GM12878 (cell line): Measurements from ENCODE around the gene CCDC137. TPM values are rescaled to one million over a fixed set of nuclear protein-coding genes. Genes with fewer than 3 reads are reported as not detected.

Source experiments
- ATAC-seq: fragments of 200-7000 bp; cut with Tn5 transposase; 3 replicates; pipeline ENCODE4 v1.9.1; 2020; ENCODE audit warnings: mild to moderate bottlenecking, moderate library complexity
- BruUV-seq: library from RNA; stranded (reverse); fragments of 400-500 nt; replicated peaks from 2 replicates; lab custom pipeline; 2021; lab: Mats Ljungman, UMichigan
- CTCF ChIA-PET: fragments of 300-600 bp; sonication (Branson Sonifier 250); formaldehyde crosslinking; extraction: SDS; loops from one replicate; lab custom pipeline; 2021; ENCODE audit warnings: inconsistent platforms; lab: Yijun Ruan, JAX
- POLR2A ChIA-PET: fragments of 350-600 bp; formaldehyde crosslinking; extraction: SDS; loops from one replicate; lab custom pipeline; 2021; ENCODE audit warnings: inconsistent platforms; lab: Charles Lee
- RAD21 ChIA-PET: fragments of 300-600 bp; sonication (Branson Sonifier 250); formaldehyde crosslinking; loops from one replicate; lab custom pipeline; 2023; ENCODE audit warnings: antibody characterized with exemption; ENCODE audit not compliant: unreplicated experiment; lab: Charles Lee
- SMC1A ChIA-PET: fragments of 300-600 bp; sonication (Branson Sonifier 250); formaldehyde crosslinking; loops from one replicate; lab custom pipeline; 2023; ENCODE audit not compliant: unreplicated experiment, uncharacterized antibody; lab: Charles Lee
- DNase-seq: peaks from one replicate; pipeline ENCODE4 v3.0.0-alpha.2; 2011; ENCODE audit warnings: low read depth, low spot score
- FAIRE-seq: peaks from 3 replicates; lab custom pipeline; 2011; peaks lifted over from hg19 to GRCh38; lab: Jason Lieb, UNC
- H2AFZ ChIP-seq: 2 replicates; pipeline ENCODE4 v1.6.0; 2011; ENCODE audit warnings: low read depth, low read length, control low read depth; ENCODE audit not compliant: control insufficient read depth
- H3K27ac ChIP-seq: 2 replicates; pipeline ENCODE4 v1.5.1; 2011; ENCODE audit warnings: control low read depth; ENCODE audit not compliant: control insufficient read depth, insufficient read depth
- H3K27me3 ChIP-seq, 2 experiments: replicated peaks in 1 of 2; 2 replicates each; pipeline versions ENCODE4 v1.6.0 to v1.6.1; 2011; ENCODE audit warnings: low read length in 1 of 2; ENCODE audit not compliant: control insufficient read depth in 2 of 2, insufficient read depth in 2 of 2
- H3K36me3 ChIP-seq, 2 experiments: 2 replicates each; pipeline ENCODE4 v1.5.1; 2011; ENCODE audit warnings: low read length in 1 of 2; ENCODE audit not compliant: control insufficient read depth in 2 of 2, insufficient read depth in 2 of 2
- H3K4me1 ChIP-seq: 2 replicates; pipeline ENCODE4 v1.6.1; 2011; ENCODE audit warnings: mild to moderate bottlenecking, low read length, moderate library complexity, mixed read lengths; ENCODE audit not compliant: control insufficient read depth, insufficient read depth
- H3K4me2 ChIP-seq: 2 replicates; pipeline ENCODE4 v1.6.0; 2011; ENCODE audit warnings: control low read depth; ENCODE audit not compliant: control insufficient read depth, insufficient read depth
- H3K4me3 ChIP-seq: fragments of 200-600 bp; sonication (generic); 2 replicates; pipeline ENCODE4 v1.5.1; 2016
- H3K79me2 ChIP-seq: 2 replicates; pipeline ENCODE4 v1.6.0; 2011; ENCODE audit warnings: low read length; ENCODE audit not compliant: control insufficient read depth, insufficient read depth
- H3K9ac ChIP-seq: 2 replicates; pipeline ENCODE4 v1.8.0; 2011; ENCODE audit warnings: low read length, control low read depth, mixed read lengths; ENCODE audit not compliant: control insufficient read depth, insufficient read depth
- H3K9me3 ChIP-seq: replicated peaks from 3 replicates; pipeline ENCODE4 v1.5.1; 2011; ENCODE audit warnings: mild to moderate bottlenecking, low read length; ENCODE audit not compliant: control insufficient read depth, insufficient read depth
- H4K20me1 ChIP-seq: 2 replicates; pipeline ENCODE4 v1.6.0; 2011; ENCODE audit not compliant: control insufficient read depth, insufficient read depth
- CHD2 ChIP-seq: IDR thresholded peaks from 2 replicates; pipeline ENCODE4 v1.6.1; 2011; ENCODE audit warnings: low read depth, low read length, improper control_type of control experiment, borderline replicate concordance
- IRF4 ChIP-seq: IDR thresholded peaks from 2 replicates; pipeline ENCODE4 v1.6.1; 2011; ENCODE audit warnings: low read depth, low read length
- MYC ChIP-seq: IDR thresholded peaks from 2 replicates; pipeline ENCODE4 v1.6.1; 2011; ENCODE audit warnings: mild to moderate bottlenecking, low read length, moderate library complexity, inconsistent platforms; ENCODE audit not compliant: insufficient read depth, insufficient replicate concordance, insufficient read length, severe bottlenecking
- NFYB ChIP-seq: IDR thresholded peaks from 2 replicates; pipeline ENCODE4 v1.6.1; 2011; ENCODE audit warnings: low read depth, mild to moderate bottlenecking, low read length, improper control_type of control experiment, moderate library complexity; ENCODE audit not compliant: insufficient read depth
- POLR2A ChIP-seq: IDR thresholded peaks from 2 replicates; pipeline ENCODE4 v1.6.1; 2011; ENCODE audit warnings: low read depth, mild to moderate bottlenecking, low read length
- POLR2AphosphoS2 ChIP-seq: IDR thresholded peaks from 2 replicates; pipeline ENCODE4 v1.6.1; 2011; ENCODE audit warnings: low read depth, mild to moderate bottlenecking, low read length, improper control_type of control experiment, moderate library complexity
- WGBS: methylation state at CpG from one replicate; pipeline ENCODE4 v1.1.6; 2016; ENCODE audit warnings: low lambda C conversion rate; ENCODE audit not compliant: insufficient replicate concordance, insufficient coverage; ENCODE audit errors: missing lambda C conversion rate; 5-methylcytosine and 5-hydroxymethylcytosine counted together
- in situ Hi-C: fragments of 300-500 bp; cut with MboI; formaldehyde crosslinking; loops from 9 replicates; pipeline ENCODE4 v1.14.3; 2018; ENCODE audit warnings: mixed read lengths
- intact Hi-C: fragments of 100-400 bp; cut with micrococcal nuclease; formaldehyde crosslinking; loops from one replicate; pipeline ENCODE4 v1.14.2; 2022; ENCODE audit not compliant: unreplicated experiment
- polyA plus RNA-seq, 11 experiments: library from polyadenylated mRNA; depleted of rRNA in 4 of 11; unstranded in 6 of 11; stranded (reverse) in 5 of 11; fragments of >200 nt; fragmentation: Nextera tagmentation in 4 of 11; fragmentation: Illumina TruSeq in 1 of 11; extraction: Ambion mirVana in 4 of 11; extraction: Trizol in 1 of 11; gene quantifications; 1 replicate in 1 of 11; 2 replicates in 10 of 11; pipeline versions ENCODE4 v1.2.1 to v1.2.3, GENCODE V29; 2011 to 2016; ENCODE audit warnings: inconsistent platforms in 2 of 11, missing spikeins in 2 of 11, low read depth in 1 of 11
- total RNA-seq, 4 experiments: library from RNA; depleted of rRNA in 3 of 4; stranded (reverse); fragments of >200 nt in 3 of 4; fragmentation: Illumina TruSeq in 1 of 4; extraction: Trizol in 1 of 4; gene quantifications; 2 replicates each; pipeline versions ENCODE4 v1.2.1 to v1.2.3, GENCODE V29; 2013 to 2021
- TF ChIP-seq, protein P1 (sequence below): fragments of 450-650 bp; IDR thresholded peaks from 2 replicates; pipeline ENCODE4 v1.6.1; 2017; ENCODE audit warnings: mild to moderate bottlenecking, moderate library complexity
- TF ChIP-seq, protein P2 (sequence below): fragments of 450-650 bp; formaldehyde crosslinking; IDR thresholded peaks from 2 replicates; pipeline ENCODE4 v1.5.0; 2022; ENCODE audit warnings: mild to moderate bottlenecking, missing genetic modification characterization
- TF ChIP-seq, protein P3 (sequence below): fragments of 150-350 bp; IDR thresholded peaks from 2 replicates; pipeline ENCODE4 v1.6.1; 2016; ENCODE audit warnings: low read depth, low read length

CCDC137 gene
- total and polyA plus RNA-seq, 10 of the 15 experiments (the other 5 are each of a cell fraction or from before 2014, with no cell fraction given) = 2.2 to 45.4 (median 22.1) TPM

DNA sequence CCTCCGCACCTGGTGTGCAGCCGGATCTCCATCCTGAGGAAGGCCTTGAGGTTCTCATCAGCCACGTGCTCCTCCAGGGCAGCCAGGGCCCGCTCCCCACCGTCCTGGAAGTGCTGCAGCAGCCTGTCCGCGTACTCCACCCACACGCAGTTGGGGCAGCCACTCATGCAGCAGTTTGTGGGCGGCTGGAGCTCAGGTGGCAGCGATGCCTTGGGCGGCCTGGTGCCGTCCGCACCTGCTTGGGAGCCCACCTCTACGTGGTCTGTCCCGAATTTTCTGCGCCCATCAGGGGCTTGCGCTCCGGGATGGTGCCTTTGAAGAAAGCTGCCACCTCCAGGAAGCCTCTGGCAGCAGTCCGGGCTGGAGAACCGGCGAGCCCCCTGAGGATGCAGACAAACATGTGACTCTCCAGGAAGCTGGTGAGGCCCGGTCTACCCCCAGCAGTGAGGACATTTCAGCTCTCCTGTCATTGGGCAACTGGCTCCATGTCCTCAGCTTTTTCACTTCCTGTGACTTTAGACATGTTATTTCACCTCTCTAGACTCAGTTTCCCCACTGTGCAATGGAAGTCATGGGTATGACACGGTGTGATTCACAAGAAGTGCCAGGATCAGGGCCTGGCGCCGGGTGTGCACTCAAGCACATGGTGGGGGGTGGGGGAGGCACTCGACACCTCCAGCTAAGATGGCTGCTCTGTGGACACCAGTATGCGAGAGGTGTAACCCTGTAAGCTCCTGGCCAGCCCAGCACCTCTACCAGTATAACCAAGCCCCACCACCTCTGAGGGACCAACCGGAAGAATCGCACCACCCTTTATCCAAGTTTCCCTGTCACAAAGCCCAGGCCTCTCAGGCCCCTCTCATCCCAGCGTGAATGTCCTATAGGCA, 1.1 kb upstream of the CCDC137 start:
- peak overlapping the region; percentile 78 for H2AFZ ChIP-seq
- BruUV-seq = no TSS peak
- WGBS = 40% methylated on average over 30 of the region's 30 CpGs
- DNase-seq = no peak
- ATAC-seq = peak; percentile 80
- SMC1A ChIA-PET = no interaction called here
- no peaks in the 10 kb centered on the region for H4K20me1 ChIP-seq
- no peaks in the 10 kb centered on the region for H3K9me3 ChIP-seq
- peaks cover 33% of the 10 kb centered on the region for H3K79me2 ChIP-seq
- peak overlapping the region; percentile 97 for H3K27ac ChIP-seq
- H3K27me3 ChIP-seq = no peaks in the 10 kb centered on the region
- peak; percentile 88 for FAIRE-seq
- H3K9ac ChIP-seq = peak overlapping the region; percentile 99
- RAD21 ChIA-PET = interaction anchor here (0.5 to 0.9 kb wide), 3 partner anchors 18 to 64 kb away, joined by 3 to 6 read pairs (median 3); partner anchors contain the start of genes ARL16 and HGS
- POLR2A ChIA-PET = interaction anchor here (0.6 to 1.4 kb wide), 5 partner anchors 10 to 168 kb away, joined by 3 to 6 read pairs (median 5); partner anchors contain the start of genes ARL16, HGS and MCRIP1
- H3K36me3 ChIP-seq = peaks cover 2 to 4% of the 10 kb centered on the region in 2 experiments; a peak in 3 of 4 replicates
- H3K4me2 ChIP-seq = peak overlapping the region; percentile 98
- CTCF ChIA-PET = interaction anchor here (1.2 kb wide), 1 partner anchor 36 kb away, joined by 3 read pairs; no protein-coding TSS in a partner anchor
- in situ Hi-C loops = no loop called here
- H3K4me1 ChIP-seq = peaks cover 15% of the 10 kb centered on the region
- H3K4me3 ChIP-seq = peak overlapping the region; percentile 98
- intact Hi-C loops = loop anchor here (2.0 kb wide), 1 partner anchor 29 kb away; the partner anchor contains the start of genes NPLOC4 and TSPAN10
- TF ChIP-seq IRF4 (peak; percentile 25; the same call in 1 of the 2 replicates), MYC (peak; percentile 94), NFYB (peak; percentile 35; the same call in 1 of the 2 replicates), POLR2A (peak; percentile 21), POLR2AphosphoS2 (no peak), CHD2 (0 out of 2 replicates have a peak, but pooled peaks have one; percentile 36)
- TF ChIP-seq, protein P1, sequence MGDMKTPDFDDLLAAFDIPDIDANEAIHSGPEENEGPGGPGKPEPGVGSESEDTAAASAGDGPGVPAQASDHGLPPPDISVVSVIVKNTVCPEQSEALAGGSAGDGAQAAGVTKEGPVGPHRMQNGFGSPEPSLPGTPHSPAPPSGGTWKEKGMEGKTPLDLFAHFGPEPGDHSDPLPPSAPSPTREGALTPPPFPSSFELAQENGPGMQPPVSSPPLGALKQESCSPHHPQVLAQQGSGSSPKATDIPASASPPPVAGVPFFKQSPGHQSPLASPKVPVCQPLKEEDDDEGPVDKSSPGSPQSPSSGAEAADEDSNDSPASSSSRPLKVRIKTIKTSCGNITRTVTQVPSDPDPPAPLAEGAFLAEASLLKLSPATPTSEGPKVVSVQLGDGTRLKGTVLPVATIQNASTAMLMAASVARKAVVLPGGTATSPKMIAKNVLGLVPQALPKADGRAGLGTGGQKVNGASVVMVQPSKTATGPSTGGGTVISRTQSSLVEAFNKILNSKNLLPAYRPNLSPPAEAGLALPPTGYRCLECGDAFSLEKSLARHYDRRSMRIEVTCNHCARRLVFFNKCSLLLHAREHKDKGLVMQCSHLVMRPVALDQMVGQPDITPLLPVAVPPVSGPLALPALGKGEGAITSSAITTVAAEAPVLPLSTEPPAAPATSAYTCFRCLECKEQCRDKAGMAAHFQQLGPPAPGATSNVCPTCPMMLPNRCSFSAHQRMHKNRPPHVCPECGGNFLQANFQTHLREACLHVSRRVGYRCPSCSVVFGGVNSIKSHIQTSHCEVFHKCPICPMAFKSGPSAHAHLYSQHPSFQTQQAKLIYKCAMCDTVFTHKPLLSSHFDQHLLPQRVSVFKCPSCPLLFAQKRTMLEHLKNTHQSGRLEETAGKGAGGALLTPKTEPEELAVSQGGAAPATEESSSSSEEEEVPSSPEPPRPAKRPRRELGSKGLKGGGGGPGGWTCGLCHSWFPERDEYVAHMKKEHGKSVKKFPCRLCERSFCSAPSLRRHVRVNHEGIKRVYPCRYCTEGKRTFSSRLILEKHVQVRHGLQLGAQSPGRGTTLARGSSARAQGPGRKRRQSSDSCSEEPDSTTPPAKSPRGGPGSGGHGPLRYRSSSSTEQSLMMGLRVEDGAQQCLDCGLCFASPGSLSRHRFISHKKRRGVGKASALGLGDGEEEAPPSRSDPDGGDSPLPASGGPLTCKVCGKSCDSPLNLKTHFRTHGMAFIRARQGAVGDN = peak; percentile 94
- TF ChIP-seq, protein P2, sequence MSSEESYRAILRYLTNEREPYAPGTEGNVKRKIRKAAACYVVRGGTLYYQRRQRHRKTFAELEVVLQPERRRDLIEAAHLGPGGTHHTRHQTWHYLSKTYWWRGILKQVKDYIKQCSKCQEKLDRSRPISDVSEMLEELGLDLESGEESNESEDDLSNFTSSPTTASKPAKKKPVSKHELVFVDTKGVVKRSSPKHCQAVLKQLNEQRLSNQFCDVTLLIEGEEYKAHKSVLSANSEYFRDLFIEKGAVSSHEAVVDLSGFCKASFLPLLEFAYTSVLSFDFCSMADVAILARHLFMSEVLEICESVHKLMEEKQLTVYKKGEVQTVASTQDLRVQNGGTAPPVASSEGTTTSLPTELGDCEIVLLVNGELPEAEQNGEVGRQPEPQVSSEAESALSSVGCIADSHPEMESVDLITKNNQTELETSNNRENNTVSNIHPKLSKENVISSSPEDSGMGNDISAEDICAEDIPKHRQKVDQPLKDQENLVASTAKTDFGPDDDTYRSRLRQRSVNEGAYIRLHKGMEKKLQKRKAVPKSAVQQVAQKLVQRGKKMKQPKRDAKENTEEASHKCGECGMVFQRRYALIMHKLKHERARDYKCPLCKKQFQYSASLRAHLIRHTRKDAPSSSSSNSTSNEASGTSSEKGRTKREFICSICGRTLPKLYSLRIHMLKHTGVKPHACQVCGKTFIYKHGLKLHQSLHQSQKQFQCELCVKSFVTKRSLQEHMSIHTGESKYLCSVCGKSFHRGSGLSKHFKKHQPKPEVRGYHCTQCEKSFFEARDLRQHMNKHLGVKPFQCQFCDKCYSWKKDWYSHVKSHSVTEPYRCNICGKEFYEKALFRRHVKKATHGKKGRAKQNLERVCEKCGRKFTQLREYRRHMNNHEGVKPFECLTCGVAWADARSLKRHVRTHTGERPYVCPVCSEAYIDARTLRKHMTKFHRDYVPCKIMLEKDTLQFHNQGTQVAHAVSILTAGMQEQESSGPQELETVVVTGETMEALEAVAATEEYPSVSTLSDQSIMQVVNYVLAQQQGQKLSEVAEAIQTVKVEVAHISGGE (CRISPR knock-in tag) = 0 out of 2 replicates have a peak, but pooled peaks have one; percentile 18
- TF ChIP-seq, protein P3, sequence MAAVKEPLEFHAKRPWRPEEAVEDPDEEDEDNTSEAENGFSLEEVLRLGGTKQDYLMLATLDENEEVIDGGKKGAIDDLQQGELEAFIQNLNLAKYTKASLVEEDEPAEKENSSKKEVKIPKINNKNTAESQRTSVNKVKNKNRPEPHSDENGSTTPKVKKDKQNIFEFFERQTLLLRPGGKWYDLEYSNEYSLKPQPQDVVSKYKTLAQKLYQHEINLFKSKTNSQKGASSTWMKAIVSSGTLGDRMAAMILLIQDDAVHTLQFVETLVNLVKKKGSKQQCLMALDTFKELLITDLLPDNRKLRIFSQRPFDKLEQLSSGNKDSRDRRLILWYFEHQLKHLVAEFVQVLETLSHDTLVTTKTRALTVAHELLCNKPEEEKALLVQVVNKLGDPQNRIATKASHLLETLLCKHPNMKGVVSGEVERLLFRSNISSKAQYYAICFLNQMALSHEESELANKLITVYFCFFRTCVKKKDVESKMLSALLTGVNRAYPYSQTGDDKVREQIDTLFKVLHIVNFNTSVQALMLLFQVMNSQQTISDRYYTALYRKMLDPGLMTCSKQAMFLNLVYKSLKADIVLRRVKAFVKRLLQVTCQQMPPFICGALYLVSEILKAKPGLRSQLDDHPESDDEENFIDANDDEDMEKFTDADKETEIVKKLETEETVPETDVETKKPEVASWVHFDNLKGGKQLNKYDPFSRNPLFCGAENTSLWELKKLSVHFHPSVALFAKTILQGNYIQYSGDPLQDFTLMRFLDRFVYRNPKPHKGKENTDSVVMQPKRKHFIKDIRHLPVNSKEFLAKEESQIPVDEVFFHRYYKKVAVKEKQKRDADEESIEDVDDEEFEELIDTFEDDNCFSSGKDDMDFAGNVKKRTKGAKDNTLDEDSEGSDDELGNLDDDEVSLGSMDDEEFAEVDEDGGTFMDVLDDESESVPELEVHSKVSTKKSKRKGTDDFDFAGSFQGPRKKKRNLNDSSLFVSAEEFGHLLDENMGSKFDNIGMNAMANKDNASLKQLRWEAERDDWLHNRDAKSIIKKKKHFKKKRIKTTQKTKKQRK = no peak
